GM18909 (cell line): ENCODE measurements around the gene SOX18.

Source experiments
- ATAC-seq: cut with Tn5 transposase; IDR thresholded peaks from one replicate; pipeline ENCODE4 v1.9.1; 2021; ENCODE audit warnings: mild to moderate bottlenecking; ENCODE audit not compliant: unreplicated experiment, poor library complexity

Gene SOX18

DNA sequence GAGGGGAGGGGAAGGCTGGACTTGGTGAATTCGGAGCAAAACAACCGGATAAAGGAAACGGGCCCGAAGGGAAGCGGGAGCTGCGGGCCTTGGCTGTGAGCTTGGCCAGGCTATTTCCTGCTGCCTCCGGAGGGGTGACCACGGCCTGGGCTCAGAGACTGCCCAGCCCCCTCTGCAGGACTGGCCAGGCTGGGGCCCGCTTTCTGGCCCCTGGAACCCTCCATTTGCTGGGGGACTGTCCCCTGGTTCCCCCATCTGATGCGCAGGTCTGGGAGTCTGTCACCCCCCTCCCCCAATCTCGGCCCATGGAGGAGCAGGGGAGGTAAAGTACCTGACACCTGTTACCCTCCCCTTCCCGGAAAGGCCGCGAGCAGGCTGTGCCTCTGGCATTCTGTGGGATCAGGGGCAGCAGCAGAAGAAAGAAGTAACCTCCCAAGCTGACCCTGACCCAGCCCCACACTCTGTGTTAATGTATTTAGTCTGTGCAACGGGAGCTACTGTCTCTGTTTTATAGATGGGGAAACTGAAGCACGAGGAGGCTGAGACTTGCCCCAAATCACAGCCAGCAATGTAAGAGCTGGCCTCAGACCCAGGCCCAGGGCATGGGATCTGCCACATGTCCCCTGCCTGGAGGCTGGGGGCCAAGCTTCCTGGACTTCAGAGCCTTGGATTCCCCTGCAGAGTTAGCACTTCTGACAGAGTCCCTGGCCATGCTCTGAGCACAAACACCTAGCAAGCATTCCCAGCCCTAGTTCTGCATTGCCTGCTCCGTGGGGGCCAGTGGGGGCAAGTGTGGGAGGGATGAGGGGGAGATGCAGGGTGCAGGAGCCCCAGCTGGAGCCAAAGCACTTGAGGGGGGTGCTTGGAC lies 9.9 kb downstream of the SOX18 start:
- ATAC-seq = peak; percentile 4

DNA sequence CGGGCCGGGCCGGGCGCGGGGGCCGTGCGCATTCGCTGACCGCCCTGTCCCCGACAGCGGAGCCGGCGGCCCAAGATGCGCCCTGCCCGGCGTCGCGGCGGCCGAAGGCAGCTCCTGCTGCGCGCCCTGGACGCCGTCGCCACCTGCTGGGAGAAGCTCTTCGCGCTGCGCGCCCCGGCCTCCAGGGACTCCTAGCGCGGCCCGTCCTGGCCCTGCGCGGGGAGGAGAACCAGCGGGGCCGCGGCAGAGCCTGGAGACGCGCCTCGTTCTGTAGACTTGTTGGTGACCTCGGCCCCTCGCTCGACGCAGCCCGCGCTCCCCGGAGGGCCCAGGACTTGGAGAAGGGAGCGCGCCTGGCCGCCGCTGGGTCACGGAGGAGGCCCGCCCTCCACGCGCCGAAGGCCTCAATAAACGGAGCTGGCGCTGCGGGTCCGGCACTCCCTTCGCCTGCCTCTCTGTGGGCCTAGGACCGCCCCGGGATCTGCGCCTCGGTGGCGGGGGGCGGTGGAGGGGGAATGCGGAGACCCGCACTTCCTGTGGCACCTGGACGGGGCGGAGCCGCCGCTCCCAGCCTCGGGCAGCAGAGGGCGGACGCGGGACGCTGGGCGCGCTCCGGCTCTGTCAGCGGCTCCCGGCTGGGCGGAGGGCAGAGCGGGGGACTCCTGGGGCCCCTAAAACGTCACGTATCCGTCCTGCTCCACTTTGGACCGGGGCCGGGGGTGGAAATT lies 10.7 kb downstream of the SOX18 start:
- peak; percentile 57 for ATAC-seq

DNA sequence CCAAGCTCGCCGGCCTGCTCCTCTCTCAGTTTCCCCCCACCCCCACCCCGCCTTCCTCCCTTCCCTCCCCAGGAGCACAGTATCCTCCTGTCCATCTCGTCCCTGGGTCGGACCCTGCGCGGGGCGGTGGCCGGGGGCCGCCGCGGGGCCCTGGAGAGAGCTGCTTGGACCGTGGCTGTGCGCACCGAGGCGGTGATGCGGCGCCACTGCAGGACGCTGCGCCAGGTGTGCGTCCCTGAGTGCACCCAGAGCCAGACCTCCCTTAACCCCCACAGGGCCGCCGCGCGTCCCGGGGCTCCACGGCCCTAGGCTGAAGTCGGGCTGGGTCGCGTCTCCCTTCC lies 11.2 kb downstream of the SOX18 start:
- ATAC-seq = peak; percentile 35

DNA sequence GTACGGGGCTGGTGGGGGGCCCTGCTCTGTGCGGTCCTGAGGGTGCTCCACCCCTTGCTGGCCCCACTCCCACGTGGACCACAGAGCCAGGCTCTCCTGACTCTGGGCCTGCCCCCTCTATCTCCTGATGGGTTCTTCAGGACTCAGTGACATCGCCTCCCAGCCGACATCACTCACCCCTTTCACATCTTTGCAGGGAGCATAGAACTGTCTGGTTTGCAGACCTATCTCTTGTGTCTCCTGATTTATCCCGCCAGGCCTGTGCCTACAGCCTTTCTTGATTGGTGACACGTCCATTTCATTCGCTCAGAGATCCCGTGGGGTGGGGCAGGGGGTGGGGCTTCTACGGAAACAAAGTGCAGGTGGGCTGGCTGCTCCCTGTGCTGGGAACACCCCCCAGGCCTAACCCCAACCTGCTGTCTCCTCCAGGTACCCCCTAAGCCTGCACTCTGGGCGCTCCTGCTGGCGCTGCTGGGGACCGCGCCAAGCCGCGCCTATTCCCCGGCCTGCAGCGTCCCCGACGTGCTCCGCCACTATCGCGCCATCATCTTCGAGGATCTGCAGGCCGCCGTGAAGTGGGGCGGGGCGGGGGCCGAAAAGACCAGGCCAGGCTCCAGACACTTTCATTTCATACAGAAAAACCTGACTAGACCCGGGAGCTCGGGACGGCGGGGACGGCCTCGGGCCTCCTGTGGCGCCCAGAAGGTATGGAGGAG lies 11.8 kb downstream of the SOX18 start:
- no peak for ATAC-seq

DNA sequence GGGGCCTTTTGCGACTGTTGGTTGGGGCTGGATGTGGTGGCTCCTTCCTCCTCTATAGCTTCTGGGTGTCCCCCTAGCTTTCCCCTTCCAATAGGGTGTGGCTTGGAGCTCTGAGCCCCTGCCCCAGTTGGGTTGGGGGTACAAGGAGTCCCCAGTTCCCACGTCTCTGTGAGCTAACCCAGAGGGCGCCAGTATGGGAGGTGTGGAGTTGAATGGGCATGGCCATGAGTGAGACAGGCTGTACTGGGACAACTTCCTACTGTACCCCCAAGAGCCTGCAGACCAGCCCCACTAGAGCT lies 12.3 kb downstream of the SOX18 start:
- no peak for ATAC-seq

DNA sequence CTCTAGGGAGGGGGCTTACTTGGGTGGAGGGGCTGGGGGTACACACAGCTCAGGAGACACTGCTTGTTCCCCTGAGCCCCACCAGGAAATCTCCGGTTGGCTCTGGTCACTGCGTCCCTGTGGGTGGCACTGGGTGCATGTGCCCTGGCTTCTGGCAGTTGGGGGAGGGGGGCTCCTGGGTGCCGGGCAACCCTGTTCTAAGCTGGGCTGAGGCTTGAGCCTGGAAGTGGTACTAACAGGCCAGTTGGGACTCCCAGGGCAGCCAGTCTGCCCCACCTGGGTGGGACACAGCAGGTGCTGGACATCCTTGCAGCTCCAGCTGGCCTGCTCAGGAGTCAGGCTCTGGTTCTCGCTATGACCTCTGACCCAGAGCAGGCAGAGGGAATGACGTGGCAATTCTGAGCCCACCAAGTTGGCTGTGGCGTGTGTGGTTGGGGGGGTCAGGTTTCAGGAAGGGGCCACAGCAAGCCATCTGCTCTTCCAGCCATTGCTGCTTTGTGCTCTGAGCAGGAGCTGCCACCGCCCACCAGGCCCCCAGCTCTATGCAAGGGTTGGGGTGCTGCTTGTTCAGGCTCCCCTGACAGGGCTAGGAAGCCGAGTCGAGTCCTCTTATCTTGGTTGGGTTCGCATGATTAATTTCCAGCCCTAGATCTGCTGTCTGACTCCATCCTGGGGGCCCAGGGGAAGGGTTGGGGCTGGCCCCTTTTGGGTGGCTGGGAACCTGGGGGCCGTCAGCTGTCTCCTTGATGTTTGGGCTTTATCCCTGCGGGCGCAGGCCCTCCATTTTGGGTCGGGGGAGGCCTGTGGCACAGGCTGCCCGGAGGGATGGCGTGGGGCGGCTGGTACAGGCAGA lies 12.9 kb downstream of the SOX18 start:
- ATAC-seq = no peak

DNA sequence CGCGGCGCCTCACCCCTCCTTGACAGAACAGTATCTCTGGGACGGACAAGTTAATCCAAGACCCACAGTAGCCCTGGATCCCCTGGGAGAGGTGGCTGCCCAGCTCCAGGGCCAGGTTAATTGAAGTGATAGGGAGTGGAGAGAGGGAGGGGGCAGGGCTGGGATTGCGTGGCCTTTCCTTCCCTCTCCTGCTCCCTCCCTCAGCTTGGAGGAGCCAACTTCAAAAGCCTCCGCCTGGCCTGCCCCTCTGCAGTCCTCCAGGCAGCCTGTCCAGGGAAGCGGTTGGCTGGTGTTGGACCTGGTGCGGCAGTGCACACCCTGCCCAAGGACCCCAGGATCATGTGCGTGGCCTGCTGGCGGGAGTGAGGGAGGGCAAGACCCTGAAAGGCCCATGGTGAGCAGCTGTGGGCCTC lies 13.5 kb downstream of the SOX18 start, which contains the start of gene C20orf204:
TSS of gene C20orf204 (plus strand) at position 250 of the 413 bp plus-strand sequence. CDS start at position 392, 142 bp downstream.
- ATAC-seq = no peak

DNA sequence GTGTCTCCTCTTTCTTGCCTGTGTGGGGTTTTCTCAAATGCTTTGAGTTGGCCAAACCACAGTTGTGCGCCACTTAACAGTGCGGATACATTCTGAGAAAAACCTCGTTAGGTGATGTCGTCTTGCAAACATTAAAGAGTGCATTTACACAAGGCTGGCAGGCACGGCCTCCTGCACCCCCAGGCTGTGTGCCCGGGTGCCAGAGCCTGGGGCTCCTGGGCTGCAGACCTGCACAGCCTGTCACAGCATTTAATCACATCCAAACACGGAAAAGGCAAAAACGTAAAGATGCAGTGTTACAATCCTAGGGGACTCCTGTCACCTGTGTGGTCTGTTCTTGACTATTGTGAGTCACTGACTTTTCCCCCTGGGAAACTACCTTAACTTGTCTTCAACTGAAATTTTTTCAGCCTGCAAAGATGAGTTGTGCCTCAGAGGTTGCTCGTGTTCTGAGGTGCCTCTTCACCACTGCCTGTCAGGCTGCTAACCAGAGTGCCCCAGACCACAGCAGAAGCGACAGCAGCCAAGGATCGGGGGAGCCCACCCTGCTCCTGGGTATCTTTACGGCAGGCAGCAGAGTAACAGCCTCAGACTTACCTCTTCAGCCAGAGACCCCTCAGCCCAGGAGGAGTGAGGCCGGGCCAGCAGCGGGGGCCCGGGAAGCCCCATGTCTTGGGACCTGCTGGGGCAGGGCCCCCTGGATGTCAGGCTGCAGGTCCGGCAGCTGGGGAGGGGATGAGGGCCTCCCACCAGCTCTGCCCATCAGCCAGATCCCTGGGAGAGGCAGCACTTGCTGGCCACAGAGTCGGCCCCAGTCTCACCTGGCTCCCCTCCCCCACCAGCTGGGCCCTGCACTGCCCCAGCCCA lies 14.1 kb downstream of the SOX18 start:
- no peak for ATAC-seq

DNA sequence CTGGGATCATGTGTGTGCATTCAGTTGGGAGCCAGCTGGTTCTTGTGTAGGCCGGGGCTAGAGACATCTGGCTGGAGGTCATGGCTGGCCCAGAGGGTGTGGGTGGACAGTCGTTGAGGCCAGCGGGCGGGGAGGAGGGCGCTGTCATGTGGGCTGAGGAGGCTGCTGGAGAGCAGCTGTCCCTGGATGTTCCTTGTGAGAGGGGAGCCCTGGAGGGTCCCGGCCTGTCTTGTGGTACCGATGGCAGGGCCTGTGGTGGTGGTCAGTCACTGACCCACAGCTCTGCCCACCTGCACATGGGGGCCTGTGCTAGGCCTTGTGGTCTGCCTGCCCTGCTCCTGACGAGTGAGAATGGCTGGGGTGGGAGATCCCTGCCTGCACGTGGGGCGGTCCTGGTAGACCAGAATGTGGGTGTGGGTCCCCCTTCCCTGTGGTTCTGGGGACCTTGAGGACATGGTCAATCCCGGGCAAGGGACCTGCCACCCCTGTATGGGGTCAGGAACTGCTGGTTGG lies 15.4 kb downstream of the SOX18 start:
- ATAC-seq = no peak

DNA sequence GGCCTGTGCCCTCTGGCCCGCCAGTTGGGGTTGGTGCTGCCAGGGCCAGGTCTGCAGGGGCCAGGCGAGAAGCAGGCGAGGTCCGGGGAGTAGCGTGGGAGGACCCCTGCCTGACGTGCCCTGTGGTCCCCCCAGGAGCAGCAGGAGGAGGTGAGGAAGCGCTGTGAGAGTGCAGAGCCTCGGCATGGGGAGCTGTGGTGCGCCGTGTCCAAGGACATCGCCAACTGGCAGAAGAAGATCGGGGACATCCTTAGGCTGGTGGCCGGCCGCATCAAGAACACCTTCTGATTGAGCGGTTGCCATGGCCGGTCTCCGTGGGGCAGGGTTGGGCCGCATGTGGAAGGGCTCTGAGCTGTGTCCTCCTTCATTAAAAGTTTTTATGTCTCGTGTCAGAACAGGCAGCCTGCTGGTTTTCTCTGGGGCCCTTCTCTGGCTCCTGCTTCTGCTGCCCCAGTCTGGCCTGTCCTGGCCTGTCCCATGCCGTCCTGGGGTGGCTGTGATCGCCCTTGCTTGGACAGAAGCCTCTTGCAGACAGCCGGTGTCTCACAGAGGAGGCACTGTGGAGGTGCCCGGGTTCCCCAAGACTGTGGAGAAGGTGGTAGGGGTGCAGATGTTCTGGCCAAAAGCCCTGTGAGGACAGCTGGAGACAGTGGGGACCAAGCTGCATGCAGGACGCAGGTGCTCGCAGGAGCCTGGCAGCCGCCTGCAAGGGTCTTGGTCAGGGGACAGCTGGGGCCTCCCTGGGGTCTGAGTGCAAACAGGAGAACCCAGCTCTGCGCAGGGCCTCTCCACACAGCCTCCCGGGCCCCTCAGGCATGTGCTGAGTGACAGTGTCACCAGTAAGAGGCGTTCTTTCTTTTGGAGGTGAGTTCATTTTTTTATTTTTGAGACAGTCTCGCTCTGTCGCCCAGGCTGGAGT lies 16.5 kb downstream of the SOX18 start:
- no peak for ATAC-seq

DNA sequence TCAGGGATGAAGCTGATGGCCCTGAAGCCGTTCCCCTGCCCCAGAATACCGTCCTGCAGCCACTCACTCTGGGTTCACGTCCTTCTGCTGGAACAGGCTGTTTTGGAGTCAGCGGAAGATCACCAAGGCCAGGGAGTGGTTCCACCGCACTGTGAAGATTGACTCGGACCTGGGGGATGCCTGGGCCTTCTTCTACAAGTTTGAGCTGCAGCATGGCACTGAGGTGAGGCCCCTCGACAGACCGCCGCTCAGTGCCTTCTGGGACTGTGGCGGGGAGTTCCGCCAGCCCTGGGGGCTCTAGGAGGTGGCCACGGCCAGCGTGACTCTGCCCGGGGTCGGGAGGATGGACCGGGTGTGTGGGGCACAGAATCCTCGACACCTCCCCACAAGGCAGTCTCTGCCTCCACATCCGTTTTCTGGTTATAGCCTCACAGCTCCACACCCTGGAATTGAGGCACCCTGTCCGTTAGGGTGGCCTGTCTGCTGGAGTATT lies 17.6 kb downstream of the SOX18 start:
- no peak for ATAC-seq

DNA sequence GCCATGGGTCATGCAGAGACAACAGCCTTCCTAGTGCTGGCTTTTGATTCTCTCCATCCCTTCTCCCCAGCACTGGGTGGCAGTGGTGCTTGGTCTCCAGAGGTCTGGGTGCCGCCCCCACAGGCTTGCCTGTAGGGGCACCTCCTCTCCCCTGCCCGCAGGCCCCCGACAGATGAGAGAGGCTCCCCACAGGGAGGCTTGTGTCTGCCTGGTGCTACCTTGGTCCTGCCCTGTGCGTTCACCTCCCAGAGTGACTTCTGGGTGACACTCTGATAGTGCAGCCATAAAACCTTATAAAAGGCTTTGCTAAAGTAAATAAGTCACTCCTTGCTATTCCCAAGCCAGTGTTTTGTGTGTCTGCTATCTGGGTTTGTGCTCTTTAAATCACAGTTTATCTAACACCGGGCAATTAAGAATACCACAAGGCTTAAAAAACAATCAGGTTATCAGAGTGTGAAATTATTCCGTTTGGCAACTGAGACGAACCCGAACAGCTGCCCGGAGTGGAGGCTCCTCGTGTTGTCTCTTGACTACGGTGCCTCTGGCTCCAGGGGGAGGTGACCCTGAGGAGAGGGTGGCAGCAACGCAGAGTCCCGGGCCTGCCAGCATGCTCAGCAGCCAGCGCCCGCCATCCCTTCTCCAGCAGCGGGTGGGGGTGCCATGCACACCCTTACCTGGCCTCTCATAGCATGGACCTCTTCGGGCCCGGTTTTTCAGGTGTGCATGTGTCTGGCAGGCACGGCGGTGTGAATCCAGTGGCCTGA lies 18.9 kb downstream of the SOX18 start:
- no peak for ATAC-seq

DNA sequence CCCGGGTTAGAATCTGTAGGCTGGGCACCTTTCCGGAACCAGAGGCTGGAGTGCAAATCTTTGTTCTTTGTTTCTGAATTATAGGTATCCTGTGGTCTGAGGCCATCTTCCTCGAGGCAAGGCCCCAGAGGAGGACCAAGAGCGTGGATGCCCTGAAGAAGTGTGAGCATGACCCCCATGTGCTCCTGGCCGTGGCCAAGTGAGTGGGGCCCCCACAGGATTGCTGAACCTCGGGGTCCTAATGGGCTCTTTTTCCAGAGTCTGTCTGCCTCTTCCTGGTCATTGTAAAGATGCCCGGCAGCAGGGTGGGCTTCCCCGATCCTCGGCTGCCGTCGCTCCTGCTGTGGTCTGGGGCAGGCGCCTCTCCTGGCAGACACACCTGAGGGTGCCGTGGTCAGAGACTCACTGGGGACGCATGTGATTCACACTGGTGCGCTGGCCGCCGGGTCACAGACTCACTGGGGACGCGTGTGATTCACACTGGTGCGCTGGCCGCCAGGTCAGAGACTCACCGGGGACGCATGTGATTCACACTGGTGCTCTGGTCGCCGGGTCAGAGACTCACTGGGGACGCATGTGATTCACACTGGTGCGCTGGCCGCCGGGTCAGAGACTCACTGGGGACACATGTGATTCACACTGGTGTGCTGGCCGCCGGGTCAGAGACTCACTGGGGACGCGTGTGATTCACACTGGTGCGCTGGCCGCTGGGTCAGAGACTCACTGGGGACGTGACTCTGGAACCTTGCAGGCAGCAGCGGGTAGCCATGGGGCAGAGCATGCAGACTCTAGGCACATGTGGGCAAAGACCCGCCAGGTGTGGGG lies 19.9 kb downstream of the SOX18 start:
- no peak for ATAC-seq

DNA sequence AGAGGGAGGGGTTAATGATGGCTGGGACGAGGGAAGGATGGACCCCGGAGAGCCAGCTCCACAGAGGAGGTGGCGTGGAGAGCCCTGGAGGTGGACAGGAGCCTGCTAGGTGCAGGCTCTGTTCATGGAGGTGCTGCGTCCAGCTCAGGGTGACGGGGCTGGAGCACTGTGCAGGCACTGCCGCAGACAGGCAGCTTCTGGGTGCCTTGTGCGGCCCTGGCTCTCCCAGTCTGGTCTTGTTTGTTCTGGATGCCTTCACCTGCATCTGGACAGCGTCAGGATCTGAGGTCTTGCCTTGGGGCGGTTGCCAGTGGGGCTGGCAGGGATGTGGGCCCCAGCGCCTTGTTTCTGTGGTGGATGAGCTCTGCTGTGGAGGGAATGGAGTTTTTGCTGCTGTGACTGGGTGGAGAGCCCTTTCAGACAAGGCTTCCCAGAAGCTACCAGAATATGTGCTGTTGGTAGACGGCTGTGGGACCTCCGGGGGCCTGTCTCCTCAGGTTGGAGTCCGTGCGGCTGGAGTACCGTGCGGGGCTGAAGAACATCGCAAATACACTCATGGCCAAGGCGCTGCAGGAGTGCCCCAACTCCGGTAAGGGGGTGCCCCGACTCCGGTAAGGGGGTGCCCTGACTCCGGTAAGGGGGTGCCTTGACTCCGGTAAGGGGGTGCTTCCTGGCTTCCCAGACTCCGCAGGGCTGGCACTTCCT lies 21.3 kb downstream of the SOX18 start:
- ATAC-seq = no peak

DNA sequence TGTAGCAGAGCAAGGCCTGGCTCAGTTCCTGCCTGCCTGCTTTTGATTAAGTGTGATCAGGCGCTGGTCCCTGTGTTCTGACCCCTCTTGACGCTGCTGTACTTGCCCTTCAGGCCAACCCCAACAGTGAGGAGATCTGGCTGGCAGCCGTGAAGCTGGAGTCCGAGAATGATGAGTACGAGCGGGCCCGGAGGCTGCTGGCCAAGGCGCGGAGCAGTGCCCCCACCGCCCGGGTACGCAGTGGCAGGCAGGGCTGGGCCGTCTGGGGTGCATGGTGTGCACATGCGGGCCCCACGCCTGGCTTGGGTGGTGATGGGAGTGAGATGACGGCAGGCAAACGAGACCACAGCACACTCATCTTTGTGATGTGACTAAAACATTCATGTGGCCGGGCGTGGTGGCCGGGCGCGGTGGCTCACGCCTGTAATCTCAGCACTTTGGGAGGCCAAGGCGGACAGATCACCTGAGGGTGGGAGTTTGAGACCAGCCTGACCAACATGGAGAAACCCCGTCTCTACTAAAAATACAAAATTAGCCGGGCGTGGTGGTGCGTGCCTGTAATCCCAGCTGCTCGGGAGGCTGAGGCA lies 23.5 kb downstream of the SOX18 start:
- no peak for ATAC-seq
